ENCODE data around the gene AGK. TPM values are rescaled to one million over a fixed set of nuclear protein-coding genes. Genes with fewer than 3 reads are reported as not detected.
A peak's percentile ranks its signal among the peaks of the same experiment; 100 is the strongest.

Gene AGK
- 27.7 TPM for polyA plus RNA-seq (2013, experiment 1 of 2; ENCODE audit: insufficient read length)
- polyA plus RNA-seq (2013, experiment 2 of 2; ENCODE audit: insufficient read length): 25.6 TPM

- DNase-seq: peak; percentile 82
These were observed at the start of gene AGK for GRCh38 chr7:141551094-141551781. Gene AGK (plus strand): TSS chr7:141551410. CDS start chr7:141555467, 4,057 bp downstream.

GRCh38 chr7:141501451-141501850 is 49.8 kb upstream of the AGK start:
- no peak for DNase-seq

- DNase-seq: no peak
These were observed 39.9 kb upstream of the AGK start for GRCh38 chr7:141511316-141511675.

- no peak for DNase-seq
These were observed 39.4 kb upstream of the AGK start for GRCh38 chr7:141511676-141512396.

GRCh38 chr7:141512597-141512996 is 38.6 kb upstream of the AGK start:
- no peak for DNase-seq

GRCh38 chr7:141513720-141514119 is 37.5 kb upstream of the AGK start:
- no peak for DNase-seq

- no peak for DNase-seq
These were observed 35.3 kb upstream of the AGK start for GRCh38 chr7:141515941-141516340.

GRCh38 chr7:141519623-141520022 is 31.6 kb upstream of the AGK start:
- no peak for DNase-seq

- no peak for DNase-seq
These were observed 28.4 kb upstream of the AGK start for GRCh38 chr7:141522657-141523342.

- DNase-seq: no peak
These were observed 25.2 kb upstream of the AGK start for GRCh38 chr7:141525973-141526514.

GRCh38 chr7:141527076-141527475 is 24.1 kb upstream of the AGK start:
- no peak for DNase-seq

GRCh38 chr7:141528399-141528798 is 22.8 kb upstream of the AGK start:
- no peak for DNase-seq

GRCh38 chr7:141533149-141533949 is 17.9 kb upstream of the AGK start:
- DNase-seq: peak; percentile 64

- DNase-seq: no peak
These were observed 16.2 kb upstream of the AGK start for GRCh38 chr7:141534757-141535737.

- DNase-seq: no peak
These were observed 13.3 kb upstream of the AGK start for GRCh38 chr7:141537906-141538305.

- DNase-seq: no peak
These were observed 9.8 kb upstream of the AGK start for GRCh38 chr7:141541375-141541774.

GRCh38 chr7:141544831-141545230 is 6.4 kb upstream of the AGK start:
- no peak for DNase-seq

- no peak for DNase-seq
These were observed 1.6 kb upstream of the AGK start for GRCh38 chr7:141549582-141549981.

GRCh38 chr7:141550386-141551093 is 670 bp upstream of the AGK start:
- peak; percentile 9 for DNase-seq

GRCh38 chr7:141551782-141552181 is 572 bp downstream of the AGK start:
- DNase-seq: no peak
